KBM-7 (cell line): ENCODE data around the gene PARD3.

Source experiments
- DNase-seq: peaks from one replicate; pipeline ENCODE4 v3.0.0-alpha.2; 2015
- in situ Hi-C: fragments of 300-500 bp; cut with MboI; formaldehyde crosslinking; loops from 2 replicates; pipeline ENCODE4 v1.14.3; 2020; ENCODE audit warnings: low sequenced_read_pairs, low pct_unique_long_range_greater_than_20kb, mixed read lengths

The PARD3 gene

GRCh38 chr10:34345383-34345782, 469.7 kb downstream of the PARD3 start:
- in situ Hi-C loops: no loop called here
- no peak for DNase-seq

- in situ Hi-C loops: no loop called here
- DNase-seq: no peak
Measured at GRCh38 chr10:34343764-34344163, 471.3 kb downstream of the PARD3 start.

- in situ Hi-C loops: no loop called here
- no peak for DNase-seq
Measured at GRCh38 chr10:34341473-34341872, 473.6 kb downstream of the PARD3 start.

- in situ Hi-C loops: no loop called here
- no peak for DNase-seq
Measured at GRCh38 chr10:34340934-34341333, 474.2 kb downstream of the PARD3 start.

- in situ Hi-C loops: no loop called here
- DNase-seq: no peak
Measured at GRCh38 chr10:34339816-34340553, 475.1 kb downstream of the PARD3 start.

- no peak for DNase-seq
- in situ Hi-C loops: no loop called here
Measured at GRCh38 chr10:34337917-34338316, 477.2 kb downstream of the PARD3 start.

GRCh38 chr10:34335960-34336690, 479.0 kb downstream of the PARD3 start:
- no peak for DNase-seq
- in situ Hi-C loops: no loop called here

GRCh38 chr10:34334908-34335307, 480.2 kb downstream of the PARD3 start:
- in situ Hi-C loops: no loop called here
- no peak for DNase-seq

- DNase-seq: no peak
Measured at GRCh38 chr10:34333513-34333912, 481.6 kb downstream of the PARD3 start.

GRCh38 chr10:34327184-34327583, 487.9 kb downstream of the PARD3 start:
- no peak for DNase-seq
- in situ Hi-C loops: no loop called here

More at GRCh38 chr10:34333513-34333912, 481.6 kb downstream of the PARD3 start:
- in situ Hi-C loops: no loop called here

- DNase-seq: peak; percentile 26
- in situ Hi-C loops: no loop called here
Measured at GRCh38 chr10:34323192-34323591, 491.9 kb downstream of the PARD3 start.

- in situ Hi-C loops: no loop called here
- no peak for DNase-seq
Measured at GRCh38 chr10:34320265-34320664, 494.8 kb downstream of the PARD3 start.

- in situ Hi-C loops: no loop called here
- DNase-seq: no peak
Measured at GRCh38 chr10:34319197-34319846, 495.8 kb downstream of the PARD3 start.

GRCh38 chr10:34316154-34316553, 498.9 kb downstream of the PARD3 start:
- DNase-seq: no peak
- in situ Hi-C loops: no loop called here

- no peak for DNase-seq
- in situ Hi-C loops: no loop called here
Measured at GRCh38 chr10:34314457-34314856, 500.6 kb downstream of the PARD3 start.

GRCh38 chr10:34313888-34314287, 501.2 kb downstream of the PARD3 start:
- DNase-seq: peak; percentile 35
- in situ Hi-C loops: no loop called here

- in situ Hi-C loops: no loop called here
Measured at GRCh38 chr10:34313353-34313752, 501.7 kb downstream of the PARD3 start.

GRCh38 chr10:34311679-34312078, 503.4 kb downstream of the PARD3 start:
- no peak for DNase-seq
- in situ Hi-C loops: no loop called here

More at GRCh38 chr10:34313353-34313752, 501.7 kb downstream of the PARD3 start:
- peak; percentile 11 for DNase-seq

GRCh38 chr10:34310234-34310633, 504.9 kb downstream of the PARD3 start:
- in situ Hi-C loops: no loop called here
- no peak for DNase-seq

- in situ Hi-C loops: no loop called here
- no peak for DNase-seq
Measured at GRCh38 chr10:34305189-34305588, 509.9 kb downstream of the PARD3 start.
